NOMO-1 treated with DMSO at 0.1 percent for 48 hours (cell line): ENCODE data around the gene MRPL40.

Experiments used
- DNase-seq: peaks from one replicate; lab custom pipeline; 2025; ENCODE audit not compliant: unreplicated experiment; lab: John Stamatoyannopoulos, UW

The MRPL40 gene

GRCh38 chr22:19461506-19461905 lies 29.2 kb downstream of the MRPL40 start:
- no peak for DNase-seq

- DNase-seq = no peak
Observed at GRCh38 chr22:19463008-19463407, 30.7 kb downstream of the MRPL40 start.

GRCh38 chr22:19463491-19464469 lies 31.4 kb downstream of the MRPL40 start:
- DNase-seq = no peak

DNA sequence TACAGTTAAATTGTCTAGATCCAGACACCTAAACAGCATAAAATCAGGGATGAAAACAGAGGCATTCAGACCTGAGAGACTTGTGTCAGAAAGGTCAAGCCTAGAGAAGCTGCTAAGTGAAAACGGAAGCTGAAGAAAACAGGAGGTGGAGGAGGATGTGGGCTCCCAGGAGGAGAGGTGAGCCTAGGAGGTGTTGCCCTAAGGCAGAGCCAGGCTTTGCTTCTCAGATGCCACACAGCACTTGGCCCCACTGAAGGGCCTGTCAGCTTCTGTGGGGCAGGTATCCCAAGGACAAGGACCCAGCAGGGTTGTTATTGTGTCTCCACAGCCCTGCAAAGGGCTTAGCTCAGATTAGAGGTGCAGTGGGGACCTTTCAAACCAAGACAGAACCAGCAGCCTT lies 32.2 kb downstream of the MRPL40 start:
- DNase-seq = no peak

DNA sequence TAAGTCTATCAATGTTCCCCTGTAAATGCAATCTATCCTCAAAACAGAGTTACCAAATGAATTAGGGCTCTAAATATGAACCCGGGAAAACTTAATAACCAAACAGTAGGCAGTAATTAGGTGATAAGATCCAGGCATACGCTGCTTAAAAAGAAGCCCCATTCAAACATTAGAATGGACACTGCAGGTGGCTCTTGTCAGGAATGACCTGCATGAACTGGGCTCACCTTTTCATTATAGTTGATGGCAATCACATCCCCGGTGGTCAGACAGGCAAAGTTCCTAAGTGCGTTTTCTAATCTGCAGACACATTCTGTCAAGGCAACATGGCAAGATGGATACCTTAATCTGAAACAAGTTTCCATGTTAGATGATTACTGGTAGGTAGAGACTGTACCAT lies 32.6 kb downstream of the MRPL40 start:
- no peak for DNase-seq

- DNase-seq = no peak
Observed at GRCh38 chr22:19466126-19466716, 33.9 kb downstream of the MRPL40 start.

GRCh38 chr22:19466848-19467752 lies 34.8 kb downstream of the MRPL40 start:
- no peak for DNase-seq

GRCh38 chr22:19467912-19468311 lies 35.6 kb downstream of the MRPL40 start:
- DNase-seq = no peak

DNA sequence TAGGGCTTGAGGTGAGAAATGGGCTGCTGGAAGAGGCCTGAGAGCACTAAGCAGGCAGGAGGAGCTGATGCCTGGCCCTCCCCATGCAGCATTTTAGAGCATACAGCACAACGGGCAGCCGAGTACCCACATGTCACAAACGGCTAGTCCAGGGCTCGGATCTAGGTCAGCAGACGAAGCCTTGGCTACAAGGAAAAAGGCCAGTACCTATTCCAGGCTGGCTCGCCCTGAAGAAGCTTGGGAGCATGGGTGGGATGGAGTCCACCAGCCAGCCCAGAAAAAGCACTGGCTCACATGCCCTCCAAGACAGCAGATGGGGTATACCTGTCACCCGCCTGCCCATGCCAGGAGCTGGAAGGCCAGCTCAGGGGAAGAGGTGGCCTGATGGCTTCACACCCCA lies 37.1 kb downstream of the MRPL40 start:
- no peak for DNase-seq

DNA sequence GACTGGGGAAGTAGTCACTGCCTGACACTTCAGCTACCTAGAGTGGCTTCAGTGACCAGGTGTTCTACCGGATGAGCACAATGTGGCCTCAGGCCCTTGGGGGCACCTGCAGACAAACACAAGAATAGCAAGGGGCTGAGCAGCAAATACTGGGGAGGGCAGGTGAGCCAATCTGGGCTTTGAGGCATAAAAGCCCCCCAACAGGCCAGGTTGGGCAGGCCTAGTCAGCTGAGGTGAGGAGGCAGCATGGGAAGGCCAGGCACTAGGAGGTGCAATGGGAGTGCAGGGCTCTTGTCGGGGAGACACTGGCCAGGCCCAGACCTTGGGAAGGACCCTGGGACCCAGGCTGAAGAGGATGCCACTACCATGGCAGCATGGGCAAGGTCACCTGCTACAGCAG lies 37.7 kb downstream of the MRPL40 start:
- no peak for DNase-seq

DNA sequence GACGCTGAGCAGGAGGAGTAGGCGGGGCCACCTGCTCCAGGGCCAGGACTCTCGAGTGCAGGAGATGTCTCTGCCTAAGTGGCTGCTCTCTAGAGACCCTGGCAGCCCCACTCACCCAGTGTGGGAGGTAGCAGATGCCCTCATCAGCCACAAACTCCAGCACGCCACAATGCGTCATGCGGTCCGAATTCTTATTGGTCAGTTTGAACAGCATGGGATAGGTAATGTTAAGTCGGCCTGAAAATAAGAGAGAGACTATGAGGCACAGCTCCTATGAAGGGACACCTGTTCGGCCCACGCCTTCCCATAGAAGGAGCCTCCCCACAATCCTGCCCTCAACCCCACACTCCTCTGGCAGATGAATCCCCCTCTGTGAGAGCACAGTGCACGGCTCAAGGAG lies 39.2 kb downstream of the MRPL40 start:
- no peak for DNase-seq

- no peak for DNase-seq
Observed at GRCh38 chr22:19472233-19472632, 39.9 kb downstream of the MRPL40 start.

DNA sequence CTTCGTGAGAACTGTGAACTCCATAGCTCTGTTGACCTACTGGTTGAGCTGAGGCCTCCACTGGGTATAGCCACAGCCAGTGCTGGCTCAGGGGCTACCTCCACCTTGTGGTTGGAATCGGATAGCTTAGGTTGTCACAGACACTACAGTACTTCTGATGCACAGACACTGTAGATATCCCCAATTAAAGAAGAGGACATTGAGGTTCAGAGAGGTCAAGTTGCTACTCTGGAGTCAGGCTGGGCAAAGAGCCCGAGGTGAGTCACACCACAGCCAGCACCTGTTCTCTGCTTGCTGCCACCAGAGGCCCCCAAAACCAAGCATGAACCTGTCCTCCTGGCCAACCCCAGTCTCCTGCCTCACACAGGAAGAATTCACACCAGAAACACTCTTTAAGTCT lies 41.2 kb downstream of the MRPL40 start:
- no peak for DNase-seq

DNA sequence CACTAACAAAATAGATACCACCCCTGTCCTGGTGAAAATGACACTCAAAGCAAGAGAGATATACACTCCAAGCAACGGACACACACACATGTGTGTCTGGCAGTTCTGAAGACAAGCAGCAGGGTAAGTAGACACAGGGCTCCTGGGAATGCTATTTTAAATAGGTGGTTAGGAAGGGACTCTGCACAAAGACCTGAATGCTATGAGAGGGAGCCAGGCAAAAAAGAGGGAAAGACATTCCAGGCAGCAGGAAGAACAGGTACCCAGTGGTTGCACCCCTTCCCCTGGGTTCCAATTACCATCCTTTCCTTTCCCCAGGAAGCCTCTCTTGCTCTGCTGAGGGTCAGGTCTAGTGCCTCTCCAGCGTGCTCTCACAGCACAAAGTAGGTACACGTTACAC lies 43.7 kb downstream of the MRPL40 start:
- DNase-seq = no peak

DNA sequence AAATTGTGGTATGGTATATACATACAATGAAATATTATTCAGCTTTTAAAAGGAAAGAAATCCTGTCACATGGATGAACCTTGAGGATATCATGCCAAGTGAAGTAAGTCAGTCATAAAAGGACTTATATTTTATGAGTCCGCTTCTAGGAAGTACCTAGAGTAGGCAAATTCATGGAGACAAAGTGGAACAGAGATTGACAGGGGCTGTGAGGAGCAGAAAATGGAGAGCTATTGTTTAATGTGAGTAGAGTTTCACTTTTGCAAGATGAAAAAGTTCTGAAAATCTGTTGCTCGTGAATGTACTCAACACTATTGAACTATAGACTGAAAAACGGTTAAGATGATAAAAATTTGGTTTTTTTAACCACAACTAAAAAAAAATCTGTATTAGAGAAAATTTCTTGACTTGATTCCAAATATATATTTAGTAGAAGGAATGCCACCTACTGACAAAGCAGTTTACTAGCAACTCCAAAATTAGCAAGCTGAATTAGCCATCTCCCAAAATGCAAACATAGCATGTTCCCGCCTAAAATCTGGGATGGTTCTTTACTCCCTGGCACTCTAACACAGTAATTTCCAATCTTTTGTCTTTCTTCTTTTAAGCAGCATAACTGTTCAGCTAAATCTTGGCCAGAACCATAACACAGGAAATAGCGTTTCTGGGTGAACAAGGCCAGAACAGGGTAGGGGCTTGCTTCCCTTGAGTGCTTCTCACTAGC lies 45.1 kb downstream of the MRPL40 start:
- DNase-seq = no peak

GRCh38 chr22:19478045-19478900 lies 45.9 kb downstream of the MRPL40 start:
- no peak for DNase-seq

GRCh38 chr22:19478901-19479354 lies 46.6 kb downstream of the MRPL40 start, which contains the start of gene UFD1:
TSS of gene UFD1 (minus strand) at chr22:19479193. CDS start at chr22:19479085, 108 bp downstream.
- DNase-seq = peak; percentile 82

GRCh38 chr22:19479355-19480172 lies 47.2 kb downstream of the MRPL40 start, which contains the start of gene CDC45:
TSS of gene CDC45 (plus strand) at chr22:19479920. CDS start at chr22:19479969, 49 bp downstream.
- peak; percentile 100 for DNase-seq

GRCh38 chr22:19480173-19480568 lies 47.8 kb downstream of the MRPL40 start:
- DNase-seq = no peak
